ENCODE data around the gene MAPK4. TPM values are rescaled to one million over a fixed set of nuclear protein-coding genes. Genes with fewer than 3 reads are reported as not detected.
"Not testable (repeated sequence)": the region's sequence is repeated elsewhere in the genome, so short reads cannot be mapped to it uniquely, and the experiment has no call there.

The MAPK4 gene
- total RNA-seq, 1 experiment from 2014 or later: not detected

GRCh38 chr18:50769463-50769862 lies 209.6 kb downstream of the MAPK4 start:
- H3K4me2 ChIP-seq: no peak overlapping the region
- no peaks in the 10 kb centered on the region; the same call in 1 of the 2 replicates for H3K9me3 ChIP-seq (ENCODE audit: insufficient read depth, low read depth)
- no peak for TF ChIP-seq EZH2 (IDR thresholded peaks at IDR 0.05; ENCODE audit: low read depth)
- TF ChIP-seq CTCF (conservative IDR thresholded peaks at IDR 0.05): no peak
- H3K4me3 ChIP-seq: no peak overlapping the region
- H3K9me2 ChIP-seq (ENCODE audit: insufficient read depth): no peaks in the 10 kb centered on the region; the same call in 1 of the 2 replicates
- ChIA-PET CTCF (no interaction called here), POLR2A (ENCODE audit: unreplicated experiment) (no interaction called here)
- no peaks in the 10 kb centered on the region for H4K20me1 ChIP-seq (ENCODE audit: insufficient read depth)
- H3K27ac ChIP-seq: no peak overlapping the region
- no peaks in the 10 kb centered on the region for H3K4me1 ChIP-seq (replicated peaks; ENCODE audit: insufficient read depth)
- no peak overlapping the region for H2AFZ ChIP-seq
- no peaks in the 10 kb centered on the region for H3K27me3 ChIP-seq (ENCODE audit: insufficient read depth, low read depth)
- intact Hi-C loops (cut with micrococcal nuclease; ENCODE audit: unreplicated experiment): no loop called here
- no peaks in the 10 kb centered on the region for H3K36me3 ChIP-seq (ENCODE audit: low read depth)
- no TSS peak for BruUV-seq (replicated peaks)
- H3F3A ChIP-seq (ENCODE audit: insufficient read depth, low read depth): no peaks in the 10 kb centered on the region
- H3K79me2 ChIP-seq (ENCODE audit: low read depth): no peaks in the 10 kb centered on the region
- DNase-seq: no peak

DNA sequence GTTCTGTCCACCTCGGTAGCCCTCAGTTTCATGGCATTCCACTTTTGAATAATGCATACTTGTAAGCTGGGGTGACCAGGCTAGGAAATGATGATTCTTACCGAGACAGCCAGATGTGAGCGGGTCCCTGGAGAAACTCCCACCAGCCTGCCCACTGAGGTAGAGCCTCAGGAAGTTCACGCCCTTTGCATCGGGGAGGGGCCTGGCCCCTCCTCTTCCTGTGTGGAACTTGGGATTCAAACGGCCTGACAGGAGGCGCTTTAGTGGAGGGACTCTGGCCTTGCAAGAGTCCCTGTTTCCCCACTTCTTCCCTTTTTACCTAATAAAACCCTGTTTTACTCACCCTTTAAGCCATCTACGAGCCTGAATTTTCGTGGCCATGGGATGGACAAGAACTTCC lies 215.3 kb downstream of the MAPK4 start:
- POLR2A ChIA-PET (ENCODE audit: unreplicated experiment): interaction anchor here (0.7 kb wide), 1 partner anchor 608 kb away, joined by 4 read pairs; no protein-coding TSS in a partner anchor
- Histone ChIP-seq H3K4me2 (no peak overlapping the region), H3K4me3 (no peak overlapping the region), H3K27ac (no peak overlapping the region), H3K9me3 (ENCODE audit: insufficient read depth, low read depth) (no peaks in the 10 kb centered on the region), H3K27me3 (ENCODE audit: insufficient read depth, low read depth) (no peaks in the 10 kb centered on the region), H3F3A (ENCODE audit: insufficient read depth, low read depth) (no peaks in the 10 kb centered on the region), H3K36me3 (ENCODE audit: low read depth) (no peaks in the 10 kb centered on the region), H3K4me1 (replicated peaks; ENCODE audit: insufficient read depth) (no peaks in the 10 kb centered on the region), H2AFZ (no peak overlapping the region), H4K20me1 (ENCODE audit: insufficient read depth) (no peaks in the 10 kb centered on the region), H3K9me2 (ENCODE audit: insufficient read depth) (no peaks in the 10 kb centered on the region), H3K79me2 (ENCODE audit: low read depth) (no peaks in the 10 kb centered on the region)
- CTCF ChIA-PET: no interaction called here
- intact Hi-C loops (cut with micrococcal nuclease; ENCODE audit: unreplicated experiment): no loop called here
- no peak for TF ChIP-seq EZH2 (IDR thresholded peaks at IDR 0.05; ENCODE audit: low read depth)
- TF ChIP-seq CTCF (conservative IDR thresholded peaks at IDR 0.05): no peak
- BruUV-seq (replicated peaks): no TSS peak
- no peak for DNase-seq

DNA sequence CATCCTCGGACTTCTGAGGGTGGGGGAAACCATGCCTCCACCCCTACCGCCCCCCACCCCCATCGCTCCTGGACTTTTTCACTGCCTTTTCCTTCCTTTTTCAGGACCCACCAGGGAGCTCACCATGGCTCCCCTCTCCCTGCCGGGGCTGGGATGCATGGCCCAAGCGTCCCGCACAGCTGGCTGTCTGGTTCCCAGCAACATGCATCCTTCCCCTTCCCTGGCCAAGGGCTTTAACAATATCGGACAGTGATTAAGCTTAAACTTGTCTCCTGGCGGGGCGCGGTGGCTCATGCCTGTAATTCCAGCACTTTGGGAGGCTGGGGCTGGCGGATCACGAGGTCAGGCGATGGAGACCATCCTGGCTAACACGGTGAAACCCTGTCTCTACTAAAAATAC lies 215.8 kb downstream of the MAPK4 start:
- ChIA-PET POLR2A (ENCODE audit: unreplicated experiment) (interaction anchor here (0.7 kb wide), 1 partner anchor 608 kb away, joined by 4 read pairs; no protein-coding TSS in a partner anchor), CTCF (no interaction called here)
- Histone ChIP-seq H3K9me2 (ENCODE audit: insufficient read depth) (no peaks in the 10 kb centered on the region), H3F3A (ENCODE audit: insufficient read depth, low read depth) (no peaks in the 10 kb centered on the region), H2AFZ (no peak overlapping the region), H3K79me2 (ENCODE audit: low read depth) (no peaks in the 10 kb centered on the region), H4K20me1 (ENCODE audit: insufficient read depth) (no peaks in the 10 kb centered on the region), H3K4me3 (no peak overlapping the region), H3K27ac (no peak overlapping the region), H3K4me1 (replicated peaks; ENCODE audit: insufficient read depth) (no peaks in the 10 kb centered on the region), H3K27me3 (ENCODE audit: insufficient read depth, low read depth) (no peaks in the 10 kb centered on the region), H3K4me2 (no peak overlapping the region), H3K9me3 (ENCODE audit: insufficient read depth, low read depth) (no peaks in the 10 kb centered on the region), H3K36me3 (ENCODE audit: low read depth) (no peaks in the 10 kb centered on the region)
- intact Hi-C loops (cut with micrococcal nuclease; ENCODE audit: unreplicated experiment): no loop called here
- no peak for TF ChIP-seq EZH2 (IDR thresholded peaks at IDR 0.05; ENCODE audit: low read depth)
- no TSS peak for BruUV-seq (replicated peaks)
- no peak for DNase-seq

GRCh38 chr18:50776383-50776782 lies 216.5 kb downstream of the MAPK4 start:
- BruUV-seq (replicated peaks): no TSS peak
- POLR2A ChIA-PET (ENCODE audit: unreplicated experiment): no interaction called here
- CTCF ChIA-PET: no interaction called here
- no peaks in the 10 kb centered on the region for H4K20me1 ChIP-seq (ENCODE audit: insufficient read depth)
- H3K79me2 ChIP-seq (ENCODE audit: low read depth): no peaks in the 10 kb centered on the region
- H3K27me3 ChIP-seq (ENCODE audit: insufficient read depth, low read depth): no peaks in the 10 kb centered on the region
- H3K9me3 ChIP-seq (ENCODE audit: insufficient read depth, low read depth): no peaks in the 10 kb centered on the region
- no peaks in the 10 kb centered on the region for H3K9me2 ChIP-seq (ENCODE audit: insufficient read depth)
- no peak overlapping the region for H3K27ac ChIP-seq
- H3F3A ChIP-seq (ENCODE audit: insufficient read depth, low read depth): no peaks in the 10 kb centered on the region
- intact Hi-C loops (cut with micrococcal nuclease; ENCODE audit: unreplicated experiment): no loop called here
- H3K4me1 ChIP-seq (replicated peaks; ENCODE audit: insufficient read depth): no peaks in the 10 kb centered on the region
- H3K4me3 ChIP-seq: no peak overlapping the region
- TF ChIP-seq CTCF (conservative IDR thresholded peaks at IDR 0.05): no peak
- no peak for TF ChIP-seq EZH2 (IDR thresholded peaks at IDR 0.05; ENCODE audit: low read depth)
- no peak overlapping the region for H2AFZ ChIP-seq
- H3K36me3 ChIP-seq (ENCODE audit: low read depth): no peaks in the 10 kb centered on the region
- H3K4me2 ChIP-seq: no peak overlapping the region
- no peak for DNase-seq

- H3K27ac ChIP-seq; H4K20me1 ChIP-seq (ENCODE audit: insufficient read depth); H3K27me3 ChIP-seq (ENCODE audit: insufficient read depth, low read depth); H3K9me3 ChIP-seq (ENCODE audit: insufficient read depth, low read depth); H3K4me1 ChIP-seq (replicated peaks; ENCODE audit: insufficient read depth); DNase-seq; intact Hi-C loops (cut with micrococcal nuclease; ENCODE audit: unreplicated experiment); H3K4me2 ChIP-seq; H3F3A ChIP-seq (ENCODE audit: insufficient read depth, low read depth); CTCF ChIA-PET; H3K9me2 ChIP-seq (ENCODE audit: insufficient read depth); H2AFZ ChIP-seq; H3K79me2 ChIP-seq (ENCODE audit: low read depth); POLR2A ChIA-PET (ENCODE audit: unreplicated experiment); H3K36me3 ChIP-seq (ENCODE audit: low read depth); H3K4me3 ChIP-seq; BruUV-seq (replicated peaks): not testable (repeated sequence)
Measured at GRCh38 chr18:50779021-50779420, 219.1 kb downstream of the MAPK4 start.
